HG03575 (cell line): ENCODE data around the gene WLS.
"Not testable (repeated sequence)": the region's sequence is repeated elsewhere in the genome, so short reads cannot be mapped to it uniquely, and the experiment has no call there.

ENCODE experiments used
- ATAC-seq: cut with Tn5 transposase; IDR thresholded peaks from one replicate; pipeline ENCODE4 v1.9.1; 2021; ENCODE audit not compliant: unreplicated experiment, insufficient number of reproducible peaks, low FRiP score; ENCODE audit errors: extremely low read depth

Gene WLS

DNA sequence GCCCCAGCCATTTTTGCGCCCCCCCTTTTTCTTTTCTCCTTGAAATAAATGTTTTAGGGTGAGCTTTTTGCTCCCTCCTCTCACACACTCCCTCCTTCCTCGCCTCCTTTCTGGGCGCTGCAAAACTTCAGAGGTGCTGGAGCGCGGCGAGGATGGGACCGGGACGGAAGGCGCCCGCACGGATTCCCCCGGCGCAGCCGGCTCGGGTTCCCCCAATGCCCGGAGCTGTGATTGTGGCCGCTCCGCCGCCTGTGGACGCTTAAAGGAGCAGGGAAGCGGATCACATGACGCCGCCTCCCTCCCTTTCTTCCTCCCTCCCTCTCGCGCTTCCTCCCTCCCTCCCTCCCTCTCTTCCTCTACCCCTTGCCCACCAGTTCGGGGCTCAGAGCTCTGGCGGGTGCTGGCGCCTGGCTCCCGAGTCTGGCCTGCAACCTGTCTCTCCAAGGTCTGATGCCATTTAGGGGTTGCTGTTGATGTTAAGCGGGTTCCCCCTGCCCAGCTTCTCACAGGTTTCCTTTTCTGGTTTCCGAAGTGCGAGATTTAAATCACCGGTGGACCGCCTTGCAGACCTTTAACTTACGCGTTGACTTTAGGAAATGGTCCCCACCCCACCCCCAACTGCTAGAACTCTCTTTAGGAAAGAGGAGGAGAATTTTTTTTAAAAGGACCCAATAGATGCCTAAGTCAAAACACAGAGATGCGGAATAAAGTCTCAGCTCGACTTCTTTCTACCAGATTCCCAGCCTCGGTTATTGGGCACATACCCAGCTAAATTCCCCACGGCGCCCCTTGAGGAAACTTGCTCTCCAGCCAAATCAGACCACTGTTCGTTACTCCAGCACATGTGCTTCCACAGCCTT, at the start of gene WLS:
WLS (minus strand) TSS at position 235 of the 860 bp plus-strand sequence; CDS start at position 11, 224 bp downstream.
- no peak for ATAC-seq

DNA sequence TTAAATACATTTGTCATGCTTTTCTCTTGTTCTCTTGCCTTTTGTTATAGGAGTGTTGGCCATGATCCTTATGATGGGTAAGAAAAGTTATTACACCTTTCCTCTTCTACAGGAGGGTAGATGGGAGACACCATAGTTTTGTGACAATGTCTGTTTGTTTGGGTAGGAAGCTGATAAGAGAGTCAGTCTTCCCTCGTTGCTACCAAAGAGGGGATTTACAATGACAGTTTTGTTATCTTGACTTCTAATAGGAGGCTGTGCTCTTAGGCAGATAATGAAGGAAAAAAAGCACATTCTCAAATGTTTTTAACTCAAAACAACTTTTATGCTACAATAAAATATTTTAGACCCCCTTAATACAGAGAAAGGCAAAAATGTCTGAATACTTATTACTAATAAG, 48.0 kb upstream of the WLS start:
- no peak for ATAC-seq

DNA sequence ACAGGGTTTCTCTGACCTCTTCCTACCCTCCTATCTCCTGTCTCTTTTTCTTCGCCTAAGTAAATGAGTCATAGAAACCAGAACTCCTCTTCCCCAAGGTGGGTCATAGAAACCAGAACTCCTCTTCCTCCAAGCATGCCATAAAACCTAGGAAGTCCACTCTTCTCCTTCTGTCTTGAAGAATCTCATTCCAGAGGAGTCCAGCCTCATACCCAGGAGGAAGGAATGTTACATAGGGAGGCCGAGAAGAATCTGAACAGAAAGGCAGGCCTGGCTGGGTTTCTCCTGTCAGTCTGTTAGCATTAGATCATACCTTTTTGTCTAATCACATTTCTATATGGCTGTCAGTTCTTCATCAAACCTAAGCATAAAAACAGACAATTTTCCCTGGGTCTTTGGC, 47.5 kb upstream of the WLS start:
- no peak for ATAC-seq

DNA sequence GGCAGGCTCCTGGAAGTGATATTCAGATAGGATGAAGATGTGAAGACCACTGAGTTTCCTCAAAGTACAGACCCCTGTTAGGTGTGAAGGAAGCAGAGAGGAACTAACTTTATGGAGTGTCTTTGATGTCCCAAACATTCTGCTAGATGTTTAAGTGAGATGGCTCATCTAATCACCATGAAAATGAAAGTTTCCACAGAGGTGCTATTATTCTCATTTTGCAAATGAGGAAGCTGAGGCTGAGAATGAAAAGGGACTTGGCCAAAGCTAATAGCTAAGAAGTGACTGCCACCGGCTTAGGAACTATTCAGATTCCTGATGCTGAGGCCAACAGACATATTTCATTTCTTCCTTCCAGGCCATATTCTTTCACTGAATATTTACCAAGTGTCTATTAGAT, 45.9 kb upstream of the WLS start:
- ATAC-seq, result no peak

DNA sequence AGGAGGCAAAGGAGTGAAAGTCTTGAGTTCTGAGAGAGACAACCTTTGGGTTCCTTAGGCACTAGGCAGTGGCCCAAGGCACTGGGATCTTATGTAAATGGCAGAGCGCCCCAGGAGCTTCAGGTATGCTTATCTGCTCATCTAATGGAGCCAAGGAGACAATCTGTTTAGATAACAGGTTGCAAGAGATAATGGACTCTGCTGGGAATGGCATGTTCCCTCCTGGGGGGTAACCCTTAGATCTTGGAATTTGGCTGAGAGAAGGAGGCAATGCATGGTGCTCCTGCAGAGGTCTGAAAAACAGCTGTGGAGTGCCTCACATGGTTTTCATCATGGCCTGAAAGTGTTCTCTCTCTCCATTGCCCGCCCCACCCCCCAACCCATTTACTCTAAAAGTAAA, 44.1 kb upstream of the WLS start:
- no peak for ATAC-seq

DNA sequence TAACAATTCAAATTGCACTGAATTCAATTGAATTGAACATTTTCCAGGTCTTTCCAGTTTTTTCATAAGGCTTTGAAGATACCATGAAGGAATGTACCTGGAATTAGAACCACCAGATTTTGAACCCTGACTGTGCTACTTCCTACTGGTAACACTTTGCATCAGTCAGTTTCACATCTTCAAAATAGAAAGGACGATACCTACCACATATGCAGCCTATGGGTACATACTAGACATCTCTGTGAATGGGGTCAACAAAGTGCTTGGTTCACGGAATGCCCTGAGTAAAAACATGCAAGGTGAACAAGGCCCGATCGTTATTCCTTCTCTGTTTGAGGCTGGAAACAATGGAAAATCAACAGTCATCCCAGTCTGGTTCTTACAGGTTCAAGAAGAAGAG, 41.2 kb upstream of the WLS start:
- ATAC-seq, result no peak

DNA sequence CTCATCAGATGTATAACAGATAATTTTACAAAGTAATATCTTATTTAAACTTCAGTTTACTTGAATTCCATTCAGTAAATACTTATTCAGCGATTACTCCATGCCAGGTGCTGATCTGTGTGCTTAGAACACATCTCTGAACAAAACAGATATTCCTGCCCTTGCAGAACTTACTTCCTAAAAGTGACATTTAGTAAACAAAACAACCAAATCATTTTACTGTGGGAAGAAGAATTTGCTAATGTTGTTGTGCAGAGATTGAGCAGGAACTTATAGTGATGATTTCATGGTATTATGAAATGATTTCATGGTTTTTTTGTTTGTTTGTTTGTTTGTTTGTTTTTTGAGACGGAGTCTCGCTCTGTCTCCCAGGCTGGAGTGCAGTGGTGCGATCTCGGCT, 39.3 kb upstream of the WLS start:
- no peak for ATAC-seq

DNA sequence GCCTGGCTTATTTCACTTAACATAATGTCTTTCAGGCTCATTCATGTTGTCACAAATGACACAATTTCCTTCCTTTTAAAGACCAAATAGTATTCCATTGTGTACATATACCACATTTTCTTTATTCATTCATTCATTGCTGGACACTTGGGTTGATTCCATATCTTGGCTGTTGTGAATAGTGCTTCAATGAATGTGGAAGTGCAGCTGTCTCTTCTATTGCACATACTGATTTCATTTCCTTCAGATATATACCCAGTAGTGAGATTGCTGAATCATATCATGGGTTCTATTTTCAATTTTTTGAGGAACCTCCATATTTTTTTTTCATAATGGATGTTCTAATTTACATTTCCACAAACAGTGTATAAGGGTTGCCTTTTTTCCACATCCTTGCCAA, 38.6 kb upstream of the WLS start:
- no peak for ATAC-seq

DNA sequence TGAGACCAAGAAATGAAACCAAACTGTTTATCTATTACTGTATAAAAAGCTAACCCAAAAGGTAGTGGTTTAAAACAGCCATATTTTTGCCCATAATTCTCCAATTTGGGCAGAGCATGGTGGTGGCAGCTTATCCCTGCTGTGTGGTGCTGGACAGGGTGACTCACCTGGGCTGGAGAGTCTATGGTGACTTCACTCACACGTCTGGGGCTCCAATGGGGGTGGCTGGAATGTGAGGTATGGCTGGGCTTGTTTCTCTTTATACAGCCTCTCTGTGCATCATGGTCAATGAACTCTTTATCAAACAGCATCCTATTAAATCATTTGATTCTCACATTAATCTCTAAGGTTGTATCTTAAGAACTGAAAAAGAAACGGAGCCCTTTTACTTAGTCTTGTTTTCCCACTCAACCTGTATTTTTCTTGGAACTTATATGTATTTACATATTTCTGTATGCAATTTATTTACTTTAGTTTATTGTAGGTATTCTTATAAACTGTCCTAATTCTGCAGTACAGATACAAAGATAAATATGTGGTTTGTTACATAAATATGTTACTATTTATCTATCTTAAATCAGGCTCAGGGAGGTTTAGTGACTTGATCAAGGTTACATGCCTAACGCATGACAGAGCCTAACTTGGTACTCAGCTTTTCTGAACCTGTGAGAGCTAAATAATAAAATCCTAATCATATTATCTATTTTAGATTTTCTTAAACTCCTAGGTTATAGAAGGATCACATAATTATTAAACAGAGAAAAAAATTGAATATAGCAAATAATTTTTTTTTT, 37.5 kb upstream of the WLS start:
- no peak for ATAC-seq

DNA sequence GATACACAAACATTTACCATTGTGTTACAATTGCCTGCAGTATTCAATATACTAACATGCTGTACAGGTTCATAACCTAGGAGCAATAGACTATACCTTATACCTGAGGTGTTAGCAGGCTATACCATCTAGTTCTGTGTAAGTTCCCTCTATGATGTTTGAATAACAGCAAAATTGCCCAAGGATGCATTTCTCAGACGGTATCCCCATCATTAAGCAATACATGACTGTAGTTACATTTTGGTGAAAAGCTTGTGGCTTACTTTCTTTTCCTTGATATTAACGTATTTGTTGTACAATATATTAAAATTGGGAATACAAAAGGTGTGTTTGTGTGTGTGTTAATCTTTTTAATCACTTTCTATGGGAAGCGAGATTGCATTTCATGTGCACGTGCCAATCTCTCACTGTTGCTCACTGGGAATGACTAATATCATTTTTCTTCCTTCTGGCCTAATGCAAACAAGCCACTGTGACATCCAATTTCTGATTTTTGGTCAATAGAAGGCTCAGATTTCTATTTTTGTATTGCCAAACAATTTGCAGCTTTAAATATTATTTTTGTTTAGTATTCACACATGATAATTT, 36.7 kb upstream of the WLS start:
- ATAC-seq, result no peak

DNA sequence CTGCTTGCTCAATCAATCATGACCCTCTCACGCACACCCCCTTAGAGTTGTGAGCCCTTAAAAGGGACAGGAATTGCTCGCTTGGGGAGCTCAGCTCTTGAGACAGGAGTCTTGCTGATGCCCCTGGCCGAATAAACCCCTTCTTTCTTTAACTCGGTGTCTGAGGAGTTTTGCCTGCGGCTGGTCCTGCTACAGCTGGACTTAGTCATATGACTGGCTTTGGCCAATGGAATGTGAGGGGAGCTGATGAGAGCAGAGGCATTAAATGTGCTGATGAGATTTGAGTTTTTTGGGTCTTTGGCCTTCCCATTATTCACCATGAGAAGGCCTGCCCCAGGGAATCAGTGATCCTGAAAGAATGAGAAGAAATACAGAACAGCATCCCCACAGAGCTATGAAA, 24.5 kb upstream of the WLS start:
- ATAC-seq, result not testable (repeated sequence)

DNA sequence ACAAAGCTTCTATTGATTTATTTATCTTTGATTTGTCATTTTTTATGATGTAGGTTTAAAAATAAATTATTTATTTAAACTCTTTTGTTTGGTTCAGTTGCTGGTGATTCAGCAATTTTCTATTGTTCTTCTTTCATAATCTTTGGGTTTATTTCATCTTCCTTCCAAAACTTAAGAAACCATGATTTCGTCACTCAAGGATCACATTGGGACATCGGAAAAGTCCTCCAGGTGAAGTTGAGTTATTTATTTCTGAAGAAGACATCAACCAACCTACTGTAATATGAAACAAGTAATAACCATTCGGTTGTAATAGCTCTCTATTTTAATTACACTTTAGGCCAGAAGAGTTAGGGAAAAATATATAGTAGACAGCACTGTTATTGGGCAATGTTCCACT, 23.0 kb upstream of the WLS start:
- no peak for ATAC-seq

DNA sequence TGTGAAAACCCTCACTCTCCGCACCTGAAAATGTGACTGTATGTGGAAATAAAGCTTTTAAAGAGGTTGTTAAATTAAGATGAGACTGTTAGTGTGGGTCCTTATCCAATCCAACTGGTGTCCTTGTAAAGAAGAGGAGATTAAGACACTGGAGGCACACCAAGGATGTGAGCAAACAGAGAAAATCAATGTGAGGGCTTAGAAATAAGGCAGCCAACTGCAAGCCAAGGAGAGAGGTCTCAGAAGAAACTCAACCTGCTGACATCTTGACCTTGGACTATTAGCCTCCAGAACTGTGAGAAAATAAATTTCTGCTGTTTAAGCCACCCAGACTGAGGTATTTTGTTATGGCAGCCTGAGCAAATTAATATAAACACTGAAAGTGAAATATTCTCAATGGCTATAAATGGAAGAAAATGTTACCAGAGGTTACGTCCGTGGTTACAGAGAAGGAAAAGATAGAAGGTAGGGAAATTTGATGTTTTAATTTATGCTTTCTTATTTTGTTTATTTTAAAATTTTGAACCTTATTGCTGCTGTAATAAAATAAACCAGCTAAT, 22.4 kb upstream of the WLS start:
- ATAC-seq, result no peak

DNA sequence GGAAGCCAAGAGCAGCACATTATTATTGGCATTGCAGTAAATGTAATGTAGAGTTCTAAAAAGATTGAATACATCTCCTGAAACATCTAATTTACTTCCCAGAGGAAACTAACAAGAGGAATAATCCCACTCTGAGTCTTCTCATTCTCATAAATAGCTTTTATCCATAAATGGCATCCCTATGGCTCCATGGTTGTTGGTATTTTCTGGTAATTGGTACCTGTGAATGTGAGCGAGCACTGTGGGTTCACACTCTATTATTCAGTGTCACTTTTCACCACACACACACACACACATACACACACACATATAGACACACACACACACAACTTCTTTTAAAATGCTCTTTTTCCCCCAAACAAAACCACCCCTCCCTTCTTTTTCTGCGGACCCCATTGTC, 4.7 kb upstream of the WLS start:
- ATAC-seq, result no peak

DNA sequence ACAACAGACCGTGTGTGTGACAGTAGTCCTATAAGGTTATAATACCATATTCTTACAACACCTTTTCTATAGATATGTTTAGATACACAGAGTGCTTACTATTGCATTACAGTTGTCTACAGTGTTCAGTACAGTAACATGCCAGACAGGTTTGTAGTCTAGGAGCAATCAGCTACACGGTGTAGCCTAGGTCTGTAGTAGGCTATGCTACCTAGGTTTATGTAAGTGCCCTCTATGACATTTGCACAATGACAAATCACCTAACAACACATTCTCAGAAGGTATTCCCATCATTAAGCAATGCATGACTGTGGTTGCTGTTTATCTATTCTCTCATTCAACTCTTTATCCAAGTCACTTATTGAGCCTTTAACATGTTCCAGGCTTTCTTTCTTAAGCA, 1.8 kb upstream of the WLS start:
- ATAC-seq, result no peak

DNA sequence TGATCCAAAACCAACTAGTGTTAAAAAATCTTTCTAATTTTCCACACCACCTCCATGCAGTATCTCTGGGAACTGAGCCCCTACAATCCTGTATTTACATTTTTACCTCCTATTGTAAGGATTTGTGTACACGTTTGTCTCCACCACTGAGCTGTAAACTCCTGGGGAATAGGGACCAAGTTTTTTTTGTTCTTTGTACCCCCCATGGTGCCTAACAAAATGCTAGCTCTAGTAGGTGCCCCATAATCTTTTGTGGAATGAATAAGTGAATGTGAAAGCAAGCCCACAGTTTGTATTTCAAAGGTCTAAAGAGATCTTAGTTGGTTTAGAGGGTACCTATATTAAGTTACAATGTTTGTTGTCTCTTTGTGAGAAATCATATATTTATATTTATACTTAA, 879 bp upstream of the WLS start:
- ATAC-seq, result no peak

DNA sequence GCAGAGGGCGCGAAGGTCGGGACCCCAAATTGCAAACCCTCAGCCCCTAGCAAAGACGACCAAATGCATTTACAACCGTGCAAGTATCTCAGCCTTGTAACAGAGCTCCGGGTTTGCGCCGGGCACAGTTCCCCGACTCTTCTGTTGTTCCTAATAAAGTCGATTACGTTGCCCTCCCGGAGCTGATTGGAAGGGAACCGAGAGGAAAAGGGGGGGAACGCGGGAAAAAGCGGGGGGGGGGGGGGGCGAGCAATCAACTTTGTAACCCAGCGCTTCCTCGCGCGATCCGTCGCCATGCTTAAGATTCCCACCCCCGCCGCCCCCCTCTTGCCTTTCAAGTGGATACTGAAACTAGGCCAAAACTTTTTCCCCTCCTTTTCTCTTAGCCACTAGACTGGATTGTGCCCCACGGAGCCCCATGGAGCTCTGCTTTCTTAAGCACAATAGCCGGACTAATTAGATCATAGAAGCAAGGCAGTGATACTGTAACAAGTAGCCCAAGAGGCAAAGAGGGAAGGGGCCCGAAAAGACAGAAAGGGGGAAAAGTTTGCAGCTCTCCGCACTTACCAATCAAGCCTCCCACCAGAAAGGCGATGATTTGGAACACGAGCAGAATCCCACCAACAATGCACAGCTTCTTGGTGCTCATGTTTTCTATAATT, 565 bp downstream of the WLS start:
- ATAC-seq, result no peak

DNA sequence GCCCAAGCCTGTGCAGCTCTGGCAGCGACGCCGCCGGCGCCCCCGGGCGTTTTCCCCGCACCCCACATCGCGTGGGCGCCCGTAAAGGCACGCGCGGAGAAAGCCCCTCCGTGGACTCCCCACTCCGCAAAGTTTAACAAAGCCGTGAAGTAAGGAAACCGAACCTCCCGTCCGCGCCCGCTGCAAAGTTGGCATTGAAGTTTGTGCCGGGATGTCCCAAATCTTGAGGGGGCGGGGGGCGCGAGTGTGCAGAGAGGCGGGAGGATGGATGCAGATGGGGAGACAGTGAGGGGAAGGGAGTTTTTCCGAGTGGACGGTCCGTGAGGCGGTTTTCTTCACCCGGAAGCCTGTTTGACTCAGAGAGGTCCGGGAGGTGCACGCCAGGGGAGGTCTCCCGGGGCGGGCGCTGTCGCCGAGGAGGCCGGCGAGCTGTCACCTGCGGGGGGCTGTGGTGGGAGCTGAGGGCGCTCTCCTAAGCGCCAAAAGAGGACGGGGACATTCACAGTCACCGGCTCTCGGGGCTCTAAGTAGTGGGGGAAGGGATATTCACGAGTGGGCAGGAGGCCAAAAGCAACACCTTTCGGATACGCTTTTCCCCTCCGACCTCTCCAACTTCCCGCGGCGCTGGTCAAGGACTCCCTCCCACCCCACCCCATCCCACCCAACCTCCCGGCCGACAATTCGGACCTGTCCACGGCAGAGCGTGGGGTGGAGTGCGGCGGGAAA, 1.3 kb downstream of the WLS start:
- no peak for ATAC-seq

DNA sequence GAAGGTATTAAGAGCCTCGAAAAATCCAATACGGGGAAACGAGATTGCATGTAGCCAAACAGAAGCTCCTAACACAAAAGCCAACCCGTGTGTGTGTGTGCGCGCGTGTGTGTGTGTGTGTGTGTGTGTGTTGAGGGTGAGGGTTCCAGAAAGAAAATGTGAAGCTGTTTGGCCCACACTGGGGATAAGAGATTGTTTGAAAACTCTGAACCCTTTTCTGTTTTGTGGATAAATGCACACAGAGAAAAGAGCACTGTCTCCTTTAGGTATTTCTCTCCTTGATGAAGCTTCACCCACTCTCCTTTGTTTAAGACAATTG, 1.9 kb downstream of the WLS start:
- ATAC-seq, result no peak
